ENCODE results near the gene ZNF785.
"Not testable (repeated sequence)": the region's sequence is repeated elsewhere in the genome, so short reads cannot be mapped to it uniquely, and the experiment has no call there.

The ZNF785 gene

GRCh38 chr16:30601966-30602365 is 16.5 kb upstream of the ZNF785 start:
- no peak for DNase-seq

GRCh38 chr16:30600929-30601328 is 15.4 kb upstream of the ZNF785 start:
- no peak for DNase-seq

- DNase-seq, result no peak
These were observed 14.7 kb upstream of the ZNF785 start for GRCh38 chr16:30600215-30600614.

- DNase-seq, result no peak
These were observed 7.4 kb upstream of the ZNF785 start for GRCh38 chr16:30592871-30593270.

GRCh38 chr16:30590869-30591268 is 5.4 kb upstream of the ZNF785 start:
- not testable (repeated sequence) for DNase-seq

GRCh38 chr16:30589582-30589981 is 4.1 kb upstream of the ZNF785 start:
- not testable (repeated sequence) for DNase-seq

- no peak for DNase-seq
These were observed 3.2 kb upstream of the ZNF785 start for GRCh38 chr16:30588651-30589050.

- peak in 1 of 2 experiments; percentile 40 for DNase-seq
These were observed 486 bp downstream of the ZNF785 start for GRCh38 chr16:30585022-30585399.

GRCh38 chr16:30582611-30583340 is 2.7 kb downstream of the ZNF785 start:
- DNase-seq, result no peak

GRCh38 chr16:30581457-30581856 is 4.0 kb downstream of the ZNF785 start:
- DNase-seq, result no peak

- DNase-seq, result no peak
These were observed 10.8 kb downstream of the ZNF785 start for GRCh38 chr16:30574678-30575077.

- peak; percentile 99 for DNase-seq
These were observed 13.8 kb downstream of the ZNF785 start, which contains the start of gene ZNF688 for GRCh38 chr16:30571445-30572322. TSS of gene ZNF688 (minus strand) at chr16:30571714. CDS start at chr16:30571629, 85 bp downstream.

GRCh38 chr16:30570636-30571444 is 14.7 kb downstream of the ZNF785 start:
- peak; percentile 18 to 48 for DNase-seq

GRCh38 chr16:30569746-30570635 is 15.5 kb downstream of the ZNF785 start:
- DNase-seq, result no peak

GRCh38 chr16:30569281-30569680 is 16.2 kb downstream of the ZNF785 start:
- no peak for DNase-seq

- DNase-seq, result no peak
These were observed 17.4 kb downstream of the ZNF785 start for GRCh38 chr16:30567991-30568638.

GRCh38 chr16:30567160-30567990 is 18.1 kb downstream of the ZNF785 start:
- DNase-seq, result no peak

GRCh38 chr16:30566531-30566930 is 19.0 kb downstream of the ZNF785 start:
- no peak for DNase-seq

- DNase-seq, result no peak
These were observed 19.5 kb downstream of the ZNF785 start for GRCh38 chr16:30565984-30566383.

GRCh38 chr16:30565526-30565925 is 20.0 kb downstream of the ZNF785 start:
- peak; percentile 48 to 86 for DNase-seq

GRCh38 chr16:30562021-30562420 is 23.5 kb downstream of the ZNF785 start:
- no peak for DNase-seq
